CD14-positive monocyte (primary cell): ENCODE data around the gene TAX1BP1. TPM values are rescaled to one million over a fixed set of nuclear protein-coding genes. Genes with fewer than 3 reads are reported as not detected.

Experiments used
- DNase-seq, 3 donors: peaks; one replicate each; pipeline ENCODE4 v3.0.0-alpha.2; 2011 to 2022
- H2AFZ ChIP-seq: 2 replicates; pipeline ENCODE4 v1.6.0; 2012; ENCODE audit warnings: mild to moderate bottlenecking, low read depth, low read length, inconsistent platforms; ENCODE audit not compliant: insufficient read depth, poor library complexity, severe bottlenecking
- H3K27ac ChIP-seq, 2 donors: 1 replicate in 1 of 2; 2 replicates in 1 of 2; pipeline ENCODE4 v1.5.1; 2012 to 2013; ENCODE audit warnings: low read length in 2 of 2, control low read depth in 1 of 2, inconsistent platforms in 1 of 2, low read depth in 1 of 2, mild to moderate bottlenecking in 1 of 2
- H3K27me3 ChIP-seq, 2 donors: one replicate each; pipeline versions ENCODE4 v1.6.0 to v1.6.1; 2011 to 2013; ENCODE audit warnings: low read length in 2 of 2; ENCODE audit not compliant: control insufficient read depth in 2 of 2, insufficient read depth in 2 of 2
- H3K36me3 ChIP-seq, 2 donors: replicated peaks in 1 of 2; 1 replicate in 1 of 2; 2 replicates in 1 of 2; pipeline versions ENCODE4 v1.5.1 to v1.6.1; 2012 to 2013; ENCODE audit warnings: low read length in 2 of 2, control low read depth in 1 of 2, inconsistent platforms in 1 of 2, mild to moderate bottlenecking in 1 of 2; ENCODE audit not compliant: insufficient read depth in 2 of 2, control insufficient read depth in 1 of 2
- H3K4me1 ChIP-seq, 2 donors: 1 replicate in 1 of 2; 2 replicates in 1 of 2; pipeline versions ENCODE4 v1.5.1 to v1.6.1; 2012 to 2013; ENCODE audit warnings: low read length in 2 of 2, control low read depth in 1 of 2, inconsistent platforms in 1 of 2, mild to moderate bottlenecking in 1 of 2, moderate library complexity in 1 of 2; ENCODE audit not compliant: insufficient read depth in 2 of 2, control insufficient read depth in 1 of 2
- H3K4me2 ChIP-seq: replicated peaks from 2 replicates; pipeline ENCODE3; 2012; ENCODE audit warnings: low read length, moderate library complexity, mild to moderate bottlenecking; ENCODE audit not compliant: poor library complexity, severe bottlenecking; ENCODE audit errors: extremely low read depth
- H3K4me3 ChIP-seq, 3 experiments: fragments of 200-600 bp in 1 of 3; sonication (generic) in 1 of 3; replicated peaks in 1 of 3; 1 replicate in 2 of 3; 2 replicates in 1 of 3; pipeline ENCODE4 v1.5.1; 2011 to 2013; ENCODE audit warnings: low read length in 3 of 3, mild to moderate bottlenecking in 3 of 3, control low read depth in 2 of 3, low read depth in 2 of 3, inconsistent platforms in 1 of 3, moderate library complexity in 1 of 3
- H3K79me2 ChIP-seq: 2 replicates; pipeline ENCODE4 v1.6.0; 2012; ENCODE audit warnings: mild to moderate bottlenecking, control low read depth, inconsistent platforms, low read length, moderate library complexity; ENCODE audit not compliant: insufficient read depth
- H3K9ac ChIP-seq: 2 replicates; pipeline ENCODE4 v1.6.0; 2017; ENCODE audit warnings: low read length, mild to moderate bottlenecking; ENCODE audit not compliant: insufficient read depth, poor library complexity, severe bottlenecking
- H3K9me3 ChIP-seq, 2 donors: replicated peaks in 1 of 2; 1 replicate in 1 of 2; 2 replicates in 1 of 2; pipeline versions ENCODE4 v1.5.1 to v1.6.1; 2012 to 2013; ENCODE audit warnings: low read length in 2 of 2, control low read depth in 1 of 2; ENCODE audit not compliant: control insufficient read depth in 1 of 2, insufficient read depth in 1 of 2
- H4K20me1 ChIP-seq: 2 replicates; pipeline ENCODE4 v1.6.0; 2012; ENCODE audit warnings: mild to moderate bottlenecking, low read length, control low read depth, moderate library complexity; ENCODE audit not compliant: insufficient read depth
- H3K27ac Mint-ChIP-seq, 7 donors: one replicate each; pipeline ENCODE4 v1.8.0; 2020; ENCODE audit warnings: mild to moderate bottlenecking in 7 of 7, mixed read lengths in 7 of 7, moderate library complexity in 6 of 7, inconsistent platforms in 2 of 7
- H3K27me3 Mint-ChIP-seq, 3 donors: one replicate each; pipeline ENCODE4 v1.8.0; 2021 to 2022; ENCODE audit warnings: low read depth in 3 of 3, mild to moderate bottlenecking in 3 of 3, mixed read lengths in 3 of 3, moderate library complexity in 3 of 3, inconsistent platforms in 1 of 3
- H3K36me3 Mint-ChIP-seq, 2 donors: one replicate each; pipeline ENCODE4 v1.8.0; 2020; ENCODE audit warnings: mixed read lengths in 2 of 2, inconsistent platforms in 1 of 2, mild to moderate bottlenecking in 1 of 2
- H3K4me1 Mint-ChIP-seq: one replicate; pipeline ENCODE4 v1.8.0; 2020; ENCODE audit warnings: mild to moderate bottlenecking, mixed read lengths
- H3K4me3 Mint-ChIP-seq, 2 donors: one replicate each; pipeline ENCODE4 v1.8.0; 2020; ENCODE audit warnings: mild to moderate bottlenecking in 2 of 2, mixed read lengths in 2 of 2, moderate library complexity in 1 of 2
- H3K9me3 Mint-ChIP-seq, 7 donors: one replicate each; pipeline ENCODE4 v1.8.0; 2020 to 2022; ENCODE audit warnings: mixed read lengths in 7 of 7, mild to moderate bottlenecking in 6 of 7, moderate library complexity in 6 of 7, inconsistent platforms in 2 of 7
- CTCF ChIP-seq: fragments of 200-600 bp; IDR thresholded peaks from one replicate; pipeline ENCODE4 v1.8.0; 2022; ENCODE audit warnings: antibody characterized with exemption, mild to moderate bottlenecking
- WGBS: methylation state at CpG from one replicate; pipeline ENCODE4 v1.1.5; 2013; ENCODE audit warnings: missing lambda C conversion rate; ENCODE audit not compliant: insufficient coverage; 5-methylcytosine and 5-hydroxymethylcytosine counted together
- intact Hi-C, 2 donors: fragments of 100-400 bp; cut with micrococcal nuclease; formaldehyde crosslinking; loops; one replicate each; pipeline versions ENCODE4 v1.15.0 to v1.15.1; 2023
- polyA plus RNA-seq, 3 donors: library from polyadenylated mRNA; depleted of rRNA in 1 of 3; unstranded in 2 of 3; stranded (reverse) in 1 of 3; fragments of 300-500 nt in 2 of 3; fragments of >200 nt in 1 of 3; fragmentation: Illumina TruSeq in 2 of 3; gene quantifications; 1 replicate in 2 of 3; 2 replicates in 1 of 3; pipeline ENCODE4 v1.2.3, GENCODE V29; 2012 to 2021

TAX1BP1 gene
- polyA plus RNA-seq, 3 donors, result 62.6 to 106 (median 85.3) TPM

DNA sequence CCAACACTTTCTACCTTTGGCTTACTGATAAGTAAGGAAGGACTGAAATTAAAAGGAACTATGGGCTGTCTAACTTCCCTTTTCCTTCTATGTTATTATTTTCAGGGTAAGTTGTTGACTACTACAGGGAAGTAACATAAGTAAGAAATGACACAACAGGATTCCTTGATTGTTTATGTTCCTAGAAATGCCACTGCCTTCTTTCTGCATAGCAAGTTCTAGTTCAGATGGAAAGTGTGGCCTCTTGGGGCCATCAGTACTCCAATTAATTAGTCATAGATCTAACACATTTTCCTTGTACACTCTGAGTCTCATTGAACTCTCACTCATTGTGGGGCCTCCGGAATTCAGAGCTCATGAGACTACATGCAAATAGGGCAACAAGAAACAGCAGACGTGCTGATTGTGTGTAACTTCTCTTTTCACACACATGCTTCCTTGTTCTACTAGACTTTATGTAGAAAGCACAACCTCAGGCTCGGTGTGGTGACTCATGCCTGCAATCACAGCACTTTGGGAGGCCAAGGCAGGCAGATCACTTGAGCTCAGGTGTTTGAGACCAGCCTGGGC, 42.0 kb upstream of the TAX1BP1 start:
- intact Hi-C loops, result loop anchor here (5.0 to 10.0 kb wide), 2 partner anchors 36 to 47 kb away; partner anchors contain the start of genes HIBADH (in 1 of the 2) and TAX1BP1 (in 1 of the 2)
- Histone ChIP-seq H3K79me2 (no peaks in the 10 kb centered on the region), H3K27me3 (no peaks in the 10 kb centered on the region), H2AFZ (no peak overlapping the region), H3K4me3 (peak overlapping the region in 1 of 3 experiments; percentile 17), H3K4me1 (peaks cover 34 to 44% of the 10 kb centered on the region in 2 donors), H3K9me3 (no peaks in the 10 kb centered on the region), H3K4me2 (peak overlapping the region; percentile 54), H3K36me3 (no peaks in the 10 kb centered on the region), H3K27ac (peak overlapping the region; percentile 65 to 89), H4K20me1 (no peaks in the 10 kb centered on the region), H3K9ac (peak overlapping the region; percentile 22)
- Mint-ChIP-seq H3K4me3 (peak overlapping the region in 1 of 2 donors; percentile 39), H3K4me1 (peaks cover 36% of the 10 kb centered on the region), H3K9me3 (peaks cover 0 to 2% (median 0%) of the 10 kb centered on the region in 7 donors), H3K36me3 (no peaks in the 10 kb centered on the region), H3K27ac (peak overlapping the region; percentile 88 to 99 (median 95)), H3K27me3 (peaks cover 0 to 2% (median 0%) of the 10 kb centered on the region in 3 donors)
- peak; percentile 86 to 93 (median 91) for DNase-seq
- no peak for TF ChIP-seq CTCF
- 3% methylated on average over 3 of the region's 3 CpGs for WGBS

DNA sequence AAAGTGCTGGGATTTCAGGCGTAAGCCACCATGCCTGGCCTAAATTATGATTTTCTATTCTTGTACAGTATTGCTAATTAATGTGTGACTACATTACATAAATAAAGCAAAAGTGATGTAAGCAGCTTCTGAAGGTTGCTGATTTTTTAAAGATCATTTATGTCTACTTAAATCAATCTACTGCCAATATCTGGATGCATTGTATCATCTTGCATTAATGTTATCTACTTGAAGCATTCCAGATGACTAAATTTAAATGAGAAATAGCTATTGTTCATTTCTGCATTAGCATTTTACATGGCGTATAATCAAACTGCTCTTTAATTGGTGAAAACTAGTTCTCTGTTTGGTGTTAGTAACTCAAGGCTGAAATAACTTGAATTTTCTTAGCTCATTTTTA, 40.2 kb upstream of the TAX1BP1 start:
- no peaks in the 10 kb centered on the region for H4K20me1 ChIP-seq
- Mint-ChIP-seq H3K9me3 (peaks cover 0 to 2% (median 0%) of the 10 kb centered on the region in 7 donors), H3K36me3 (no peaks in the 10 kb centered on the region), H3K27ac (no peak overlapping the region), H3K27me3 (peaks cover 0 to 5% (median 3%) of the 10 kb centered on the region in 3 donors), H3K4me1 (peaks cover 25% of the 10 kb centered on the region), H3K4me3 (no peak overlapping the region)
- H2AFZ ChIP-seq, result no peak overlapping the region
- no peak overlapping the region for H3K4me2 ChIP-seq
- peaks cover 21 to 29% of the 10 kb centered on the region in 2 donors for H3K4me1 ChIP-seq
- no peak overlapping the region for H3K9ac ChIP-seq
- H3K36me3 ChIP-seq, result no peaks in the 10 kb centered on the region
- intact Hi-C loops, result loop anchor here (5.0 to 10.0 kb wide), 2 partner anchors 37 to 45 kb away; partner anchors contain the start of genes HIBADH (in 1 of the 2) and TAX1BP1 (in 1 of the 2)
- H3K27me3 ChIP-seq, result peaks cover 0 to 2% of the 10 kb centered on the region in 2 donors
- no peak for DNase-seq
- WGBS, result no CpG with 5 or more reads among the region's 2 CpGs
- no peak overlapping the region for H3K4me3 ChIP-seq
- no peak for TF ChIP-seq CTCF
- H3K9me3 ChIP-seq, result no peaks in the 10 kb centered on the region
- H3K27ac ChIP-seq, result no peak overlapping the region
- no peaks in the 10 kb centered on the region for H3K79me2 ChIP-seq
